Measurements from ENCODE around the gene CDC42EP1.
"Not testable (repeated sequence)": the region's sequence is repeated elsewhere in the genome, so short reads cannot be mapped to it uniquely, and the experiment has no call there.

CDC42EP1 gene

GRCh38 chr22:37525746-37526350 lies 34.4 kb upstream of the CDC42EP1 start:
- no peak overlapping the region for H2AFZ ChIP-seq (ENCODE audit: low read length)
- TF ChIP-seq EZH2 (IDR thresholded peaks at IDR 0.05; ENCODE audit: borderline replicate concordance, low read length) (no peak), CTCF (IDR thresholded peaks at IDR 0.05; ENCODE audit: low read length) (no peak)
- H3K36me3 ChIP-seq (ENCODE audit: insufficient read depth, low read length), result no peaks in the 10 kb centered on the region
- no peak overlapping the region for H3K4me3 ChIP-seq (ENCODE audit: low read depth, low read length, poor library complexity, severe bottlenecking)
- no peaks in the 10 kb centered on the region for H3F3A ChIP-seq (ENCODE audit: insufficient read depth, low read length)
- no peaks in the 10 kb centered on the region for H3K9me2 ChIP-seq (ENCODE audit: low read depth, low read length)
- H3K79me2 ChIP-seq (ENCODE audit: insufficient read depth, low read length), result no peaks in the 10 kb centered on the region
- peaks cover 6% of the 10 kb centered on the region for H3K27me3 ChIP-seq (ENCODE audit: insufficient read depth, low read length)
- H3K9me3 ChIP-seq (ENCODE audit: low read length), result no peaks in the 10 kb centered on the region
- H3K27ac ChIP-seq (ENCODE audit: low read depth, low read length, poor library complexity, severe bottlenecking), result no peak overlapping the region
- H4K20me1 ChIP-seq (ENCODE audit: insufficient read depth, low read length), result no peaks in the 10 kb centered on the region
- H3K9ac ChIP-seq (ENCODE audit: low read length), result no peak overlapping the region
- H3K4me2 ChIP-seq (ENCODE audit: low read length), result no peak overlapping the region
- no peaks in the 10 kb centered on the region for H3K4me1 ChIP-seq (ENCODE audit: insufficient read depth, low read length, severe bottlenecking)

GRCh38 chr22:37526376-37526775 lies 33.9 kb upstream of the CDC42EP1 start:
- no peak overlapping the region for H3K27ac ChIP-seq (ENCODE audit: low read depth, low read length, poor library complexity, severe bottlenecking)

GRCh38 chr22:37527081-37527752 lies 33.1 kb upstream of the CDC42EP1 start:
- not testable (repeated sequence) for H2AFZ ChIP-seq (ENCODE audit: low read length); H3K4me2 ChIP-seq (ENCODE audit: low read length); H3K79me2 ChIP-seq (ENCODE audit: insufficient read depth, low read length); H3K9ac ChIP-seq (ENCODE audit: low read length); H3K36me3 ChIP-seq (ENCODE audit: insufficient read depth, low read length); H3F3A ChIP-seq (ENCODE audit: insufficient read depth, low read length); H4K20me1 ChIP-seq (ENCODE audit: insufficient read depth, low read length); H3K27me3 ChIP-seq (ENCODE audit: insufficient read depth, low read length); H3K9me3 ChIP-seq (ENCODE audit: low read length); H3K4me1 ChIP-seq (ENCODE audit: insufficient read depth, low read length, severe bottlenecking); H3K4me3 ChIP-seq (ENCODE audit: low read depth, low read length, poor library complexity, severe bottlenecking); H3K9me2 ChIP-seq (ENCODE audit: low read depth, low read length); H3K27ac ChIP-seq (ENCODE audit: low read depth, low read length, poor library complexity, severe bottlenecking)

More at GRCh38 chr22:37526376-37526775, 33.9 kb upstream of the CDC42EP1 start:
- no peaks in the 10 kb centered on the region for H4K20me1 ChIP-seq (ENCODE audit: insufficient read depth, low read length)
- H3K4me1 ChIP-seq (ENCODE audit: insufficient read depth, low read length, severe bottlenecking), result no peaks in the 10 kb centered on the region
- H3K4me3 ChIP-seq (ENCODE audit: low read depth, low read length, poor library complexity, severe bottlenecking), result no peak overlapping the region
- no peak overlapping the region for H3K9ac ChIP-seq (ENCODE audit: low read length)
- H3K36me3 ChIP-seq (ENCODE audit: insufficient read depth, low read length), result no peaks in the 10 kb centered on the region
- H3K4me2 ChIP-seq (ENCODE audit: low read length), result no peak overlapping the region
- no peaks in the 10 kb centered on the region for H3K9me2 ChIP-seq (ENCODE audit: low read depth, low read length)
- TF ChIP-seq EZH2 (IDR thresholded peaks at IDR 0.05; ENCODE audit: borderline replicate concordance, low read length) (no peak), CTCF (IDR thresholded peaks at IDR 0.05; ENCODE audit: low read length) (no peak)
- no peaks in the 10 kb centered on the region for H3F3A ChIP-seq (ENCODE audit: insufficient read depth, low read length)
- H3K27me3 ChIP-seq (ENCODE audit: insufficient read depth, low read length), result peaks cover 4% of the 10 kb centered on the region
- no peak overlapping the region for H2AFZ ChIP-seq (ENCODE audit: low read length)
- no peaks in the 10 kb centered on the region for H3K79me2 ChIP-seq (ENCODE audit: insufficient read depth, low read length)
- no peaks in the 10 kb centered on the region for H3K9me3 ChIP-seq (ENCODE audit: low read length)

GRCh38 chr22:37527952-37528351 lies 32.3 kb upstream of the CDC42EP1 start:
- H3K79me2 ChIP-seq (ENCODE audit: insufficient read depth, low read length); H3K27me3 ChIP-seq (ENCODE audit: insufficient read depth, low read length); H4K20me1 ChIP-seq (ENCODE audit: insufficient read depth, low read length); H3K9me3 ChIP-seq (ENCODE audit: low read length); H3K9me2 ChIP-seq (ENCODE audit: low read depth, low read length); H3K4me2 ChIP-seq (ENCODE audit: low read length); H2AFZ ChIP-seq (ENCODE audit: low read length); H3K4me1 ChIP-seq (ENCODE audit: insufficient read depth, low read length, severe bottlenecking); H3K9ac ChIP-seq (ENCODE audit: low read length); H3F3A ChIP-seq (ENCODE audit: insufficient read depth, low read length); H3K27ac ChIP-seq (ENCODE audit: low read depth, low read length, poor library complexity, severe bottlenecking); H3K4me3 ChIP-seq (ENCODE audit: low read depth, low read length, poor library complexity, severe bottlenecking); H3K36me3 ChIP-seq (ENCODE audit: insufficient read depth, low read length): not testable (repeated sequence)
